ENCODE data around the gene RAB15. TPM values are rescaled to one million over a fixed set of nuclear protein-coding genes. Genes with fewer than 3 reads are reported as not detected.

RAB15 gene
- total RNA-seq, 4 donors from 2014 or later = 2.5 to 10.0 (median 5.6) TPM

- no peak for ATAC-seq
- no peak for TF ChIP-seq EP300 (IDR thresholded peaks at IDR 0.05)
- WGBS, 2 donors (ENCODE audit: low coverage in 1 of 2) = 82 to 84% methylated on average over 4 to 5 of the region's 5 CpGs
These were observed 20.3 kb upstream of the RAB15 start for GRCh38 chr14:64992328-64992885.

GRCh38 chr14:64990939-64991338 is 18.8 kb upstream of the RAB15 start:
- no peak for ATAC-seq
- Histone ChIP-seq H3K4me1 (peaks cover 0 to 24% (median 10%) of the 10 kb centered on the region in 3 donors), H3K4me3 (no peak overlapping the region), H3K27ac (no peak overlapping the region), H3K36me3 (no peaks in the 10 kb centered on the region), H3K9me3 (no peaks in the 10 kb centered on the region), H3K27me3 (no peaks in the 10 kb centered on the region)
- WGBS, 2 donors (ENCODE audit: low coverage in 1 of 2) = 96 to 100% methylated on average over 2 to 4 of the region's 4 CpGs
- no peak for TF ChIP-seq POLR2AphosphoS5 (IDR thresholded peaks at IDR 0.05)
- no peak for TF ChIP-seq EP300 (IDR thresholded peaks at IDR 0.05)
- TF ChIP-seq CTCF (IDR thresholded peaks at IDR 0.05) = no peak
- no peak for TF ChIP-seq POLR2A (IDR thresholded peaks at IDR 0.05)

More at GRCh38 chr14:64992328-64992885, 20.3 kb upstream of the RAB15 start:
- Histone ChIP-seq H3K27ac (no peak overlapping the region), H3K36me3 (no peaks in the 10 kb centered on the region), H3K27me3 (no peaks in the 10 kb centered on the region), H3K9me3 (no peaks in the 10 kb centered on the region), H3K4me3 (no peak overlapping the region), H3K4me1 (peaks cover 0 to 15% (median 7%) of the 10 kb centered on the region in 3 donors)

GRCh38 chr14:64990296-64990695 is 18.2 kb upstream of the RAB15 start:
- no peaks in the 10 kb centered on the region for H3K36me3 ChIP-seq
- peaks cover 0 to 25% (median 10%) of the 10 kb centered on the region in 3 donors for H3K4me1 ChIP-seq
- TF ChIP-seq CTCF (IDR thresholded peaks at IDR 0.05) (no peak), POLR2AphosphoS5 (IDR thresholded peaks at IDR 0.05) (no peak), EP300 (IDR thresholded peaks at IDR 0.05) (no peak), POLR2A (IDR thresholded peaks at IDR 0.05) (no peak)
- H3K4me3 ChIP-seq = no peak overlapping the region
- ATAC-seq = no peak
- 50 to 60% methylated on average over 1 of the region's 3 CpGs for WGBS, 2 donors (ENCODE audit: low coverage in 1 of 2)
- H3K9me3 ChIP-seq = no peaks in the 10 kb centered on the region
- no peaks in the 10 kb centered on the region for H3K27me3 ChIP-seq
- no peak overlapping the region for H3K27ac ChIP-seq

- H3K4me1 ChIP-seq = peaks cover 0 to 35% (median 10%) of the 10 kb centered on the region in 3 donors
- no peaks in the 10 kb centered on the region for H3K36me3 ChIP-seq
- TF ChIP-seq POLR2AphosphoS5 (IDR thresholded peaks at IDR 0.05) (no peak), CTCF (IDR thresholded peaks at IDR 0.05) (no peak), POLR2A (IDR thresholded peaks at IDR 0.05) (no peak), EP300 (IDR thresholded peaks at IDR 0.05) (no peak)
- 0% methylated on average over 3 to 5 of the region's 8 CpGs for WGBS, 2 donors (ENCODE audit: low coverage in 1 of 2)
- peak overlapping the region; percentile 51 to 90 (median 88) for H3K27ac ChIP-seq
- peak overlapping the region; percentile 64 to 81 for H3K4me3 ChIP-seq
- no peaks in the 10 kb centered on the region for H3K9me3 ChIP-seq
- ATAC-seq = no peak
- H3K27me3 ChIP-seq = no peaks in the 10 kb centered on the region
These were observed 15.3 kb upstream of the RAB15 start for GRCh38 chr14:64987438-64987767.

GRCh38 chr14:64986648-64987437 is 14.7 kb upstream of the RAB15 start, which contains the start of gene FNTB:
FNTB (plus strand) TSS chr14:64986895; CDS start chr14:64986954, 59 bp downstream.
- Histone ChIP-seq H3K9me3 (no peaks in the 10 kb centered on the region), H3K27me3 (no peaks in the 10 kb centered on the region), H3K27ac (peak within 1 kb of the TSS; percentile 51 to 90 (median 88)), H3K36me3 (no peaks in the 10 kb centered on the region), H3K4me3 (peak within 1 kb of the TSS; percentile 64 to 81), H3K4me1 (peaks cover 0 to 35% (median 10%) of the 10 kb centered on the region in 3 donors)
- TF ChIP-seq POLR2A (IDR thresholded peaks at IDR 0.05) = peak in 1 of 2 donors; percentile 24
- TF ChIP-seq POLR2AphosphoS5 (IDR thresholded peaks at IDR 0.05) = peak; percentile 89
- no peak for TF ChIP-seq EP300 (IDR thresholded peaks at IDR 0.05)
- TF ChIP-seq CTCF (IDR thresholded peaks at IDR 0.05) = peak; percentile 55 to 89 (median 72)
- peak; percentile 98 for ATAC-seq
- WGBS, 2 donors (ENCODE audit: low coverage in 1 of 2) = 0% methylated on average over 7 to 14 of the region's 65 CpGs

Measured in gastroesophageal sphincter (tissue), 4 donors.